ENCODE data around the gene ERP44.
"Not testable (repeated sequence)": the region's sequence is repeated elsewhere in the genome, so short reads cannot be mapped to it uniquely, and the experiment has no call there.

ERP44 gene

GRCh38 chr9:100083448-100084127, 15.2 kb downstream of the ERP44 start:
- no peak overlapping the region for H2AFZ ChIP-seq (ENCODE audit: low read depth)
- peaks cover 77% of the 10 kb centered on the region for H3K4me1 ChIP-seq (ENCODE audit: low read depth, poor library complexity, severe bottlenecking)

GRCh38 chr9:100082782-100083181, 16.0 kb downstream of the ERP44 start:
- Histone ChIP-seq H3K9ac (peak overlapping the region; percentile 58), H2AFZ (ENCODE audit: low read depth) (no peak overlapping the region), H4K20me1 (ENCODE audit: insufficient read depth) (no peaks in the 10 kb centered on the region; the same call in 1 of the 2 replicates), H3K4me1 (ENCODE audit: low read depth, poor library complexity, severe bottlenecking) (peaks cover 69% of the 10 kb centered on the region), H3K4me3 (IDR thresholded peaks at IDR 0.05; ENCODE audit: insufficient read depth, low read depth, low read length) (no peak overlapping the region), H3K36me3 (ENCODE audit: insufficient read depth) (no peaks in the 10 kb centered on the region), H3K27me3 (ENCODE audit: insufficient read depth, low read depth) (no peaks in the 10 kb centered on the region), H3K79me2 (ENCODE audit: insufficient read depth, low read depth) (peaks cover 83% of the 10 kb centered on the region), H3K4me2 (peak overlapping the region; percentile 96), H3K27ac (peak overlapping the region; percentile 91)
- TF ChIP-seq CTCF (conservative IDR thresholded peaks at IDR 0.05; ENCODE audit: low read depth, low read length) = no peak

More at GRCh38 chr9:100083448-100084127, 15.2 kb downstream of the ERP44 start:
- peak overlapping the region; percentile 91 for H3K27ac ChIP-seq
- no peaks in the 10 kb centered on the region for H3K27me3 ChIP-seq (ENCODE audit: insufficient read depth, low read depth)
- peak overlapping the region; percentile 96 for H3K4me2 ChIP-seq
- H3K4me3 ChIP-seq (IDR thresholded peaks at IDR 0.05; ENCODE audit: insufficient read depth, low read depth, low read length) = no peak overlapping the region
- no peak for TF ChIP-seq CTCF (conservative IDR thresholded peaks at IDR 0.05; ENCODE audit: low read depth, low read length)
- H4K20me1 ChIP-seq (ENCODE audit: insufficient read depth) = no peaks in the 10 kb centered on the region; the same call in 1 of the 2 replicates
- H3K79me2 ChIP-seq (ENCODE audit: insufficient read depth, low read depth) = peaks cover 87% of the 10 kb centered on the region
- H3K36me3 ChIP-seq (ENCODE audit: insufficient read depth) = no peaks in the 10 kb centered on the region
- H3K9ac ChIP-seq = peak overlapping the region; percentile 58

- not testable (repeated sequence) for H2AFZ ChIP-seq (ENCODE audit: low read depth); H3K4me2 ChIP-seq; H3K4me3 ChIP-seq (IDR thresholded peaks at IDR 0.05; ENCODE audit: insufficient read depth, low read depth, low read length); H3K27me3 ChIP-seq (ENCODE audit: insufficient read depth, low read depth); H3K27ac ChIP-seq; H4K20me1 ChIP-seq (ENCODE audit: insufficient read depth); H3K36me3 ChIP-seq (ENCODE audit: insufficient read depth); H3K4me1 ChIP-seq (ENCODE audit: low read depth, poor library complexity, severe bottlenecking); H3K9ac ChIP-seq
- H3K79me2 ChIP-seq (ENCODE audit: insufficient read depth, low read depth) = peaks cover 62% of the 10 kb centered on the region
These were observed 22.5 kb downstream of the ERP44 start for GRCh38 chr9:100076256-100076655.

- peaks cover 52% of the 10 kb centered on the region for H3K79me2 ChIP-seq (ENCODE audit: insufficient read depth, low read depth)
- H3K27me3 ChIP-seq (ENCODE audit: insufficient read depth, low read depth) = no peaks in the 10 kb centered on the region
- peaks cover 10% of the 10 kb centered on the region for H3K4me1 ChIP-seq (ENCODE audit: low read depth, poor library complexity, severe bottlenecking)
- H3K36me3 ChIP-seq (ENCODE audit: insufficient read depth) = no peaks in the 10 kb centered on the region
- H3K27ac ChIP-seq = no peak overlapping the region
- no peak overlapping the region for H2AFZ ChIP-seq (ENCODE audit: low read depth)
- H3K4me2 ChIP-seq = no peak overlapping the region
- H3K9ac ChIP-seq = no peak overlapping the region
- no peak for TF ChIP-seq CTCF (conservative IDR thresholded peaks at IDR 0.05; ENCODE audit: low read depth, low read length)
- H4K20me1 ChIP-seq (ENCODE audit: insufficient read depth) = peaks cover 5% of the 10 kb centered on the region
- no peak overlapping the region for H3K4me3 ChIP-seq (IDR thresholded peaks at IDR 0.05; ENCODE audit: insufficient read depth, low read depth, low read length)
These were observed 23.8 kb downstream of the ERP44 start for GRCh38 chr9:100074989-100075388.

GRCh38 chr9:100074093-100074492, 24.7 kb downstream of the ERP44 start:
- Histone ChIP-seq H3K27ac (no peak overlapping the region), H3K79me2 (ENCODE audit: insufficient read depth, low read depth) (peaks cover 52% of the 10 kb centered on the region), H2AFZ (ENCODE audit: low read depth) (no peak overlapping the region), H3K4me1 (ENCODE audit: low read depth, poor library complexity, severe bottlenecking) (peaks cover 10% of the 10 kb centered on the region), H4K20me1 (ENCODE audit: insufficient read depth) (peaks cover 5% of the 10 kb centered on the region), H3K9ac (no peak overlapping the region), H3K4me3 (IDR thresholded peaks at IDR 0.05; ENCODE audit: insufficient read depth, low read depth, low read length) (no peak overlapping the region), H3K27me3 (ENCODE audit: insufficient read depth, low read depth) (no peaks in the 10 kb centered on the region), H3K4me2 (no peak overlapping the region), H3K36me3 (ENCODE audit: insufficient read depth) (no peaks in the 10 kb centered on the region)
- no peak for TF ChIP-seq CTCF (conservative IDR thresholded peaks at IDR 0.05; ENCODE audit: low read depth, low read length)
